Duodenal mucosa (tissue), 2 donors: ENCODE results near the gene PLCB1.

Experiments used
- H3K27ac ChIP-seq: one replicate; pipeline ENCODE4 v1.7.0; 2013; ENCODE audit warnings: low read depth, low read length
- H3K27me3 ChIP-seq, 2 donors: one replicate each; pipeline ENCODE4 v1.7.0; 2013; ENCODE audit warnings: low read length in 2 of 2, control low read depth in 1 of 2; ENCODE audit not compliant: insufficient read depth in 2 of 2, control insufficient read depth in 1 of 2
- H3K36me3 ChIP-seq, 2 donors: one replicate each; pipeline ENCODE4 v1.7.0; 2013; ENCODE audit warnings: low read length in 2 of 2, control low read depth in 1 of 2; ENCODE audit not compliant: insufficient read depth in 2 of 2, control insufficient read depth in 1 of 2
- H3K4me1 ChIP-seq, 2 donors: one replicate each; pipeline ENCODE4 v1.7.0; 2013; ENCODE audit warnings: low read length in 2 of 2, control low read depth in 1 of 2; ENCODE audit not compliant: insufficient read depth in 2 of 2, control insufficient read depth in 1 of 2
- H3K4me3 ChIP-seq, 2 donors: one replicate each; pipeline ENCODE4 v1.7.0; 2013; ENCODE audit warnings: low read length in 2 of 2, low read depth in 1 of 2
- H3K9ac ChIP-seq, 2 donors: one replicate each; pipeline ENCODE4 v1.7.0; 2013; ENCODE audit warnings: low read length in 2 of 2, low read depth in 1 of 2
- H3K9me3 ChIP-seq, 2 donors: one replicate each; pipeline ENCODE4 v1.7.0; 2013; ENCODE audit warnings: low read length in 2 of 2, control low read depth in 1 of 2; ENCODE audit not compliant: control insufficient read depth in 1 of 2

PLCB1 gene

DNA sequence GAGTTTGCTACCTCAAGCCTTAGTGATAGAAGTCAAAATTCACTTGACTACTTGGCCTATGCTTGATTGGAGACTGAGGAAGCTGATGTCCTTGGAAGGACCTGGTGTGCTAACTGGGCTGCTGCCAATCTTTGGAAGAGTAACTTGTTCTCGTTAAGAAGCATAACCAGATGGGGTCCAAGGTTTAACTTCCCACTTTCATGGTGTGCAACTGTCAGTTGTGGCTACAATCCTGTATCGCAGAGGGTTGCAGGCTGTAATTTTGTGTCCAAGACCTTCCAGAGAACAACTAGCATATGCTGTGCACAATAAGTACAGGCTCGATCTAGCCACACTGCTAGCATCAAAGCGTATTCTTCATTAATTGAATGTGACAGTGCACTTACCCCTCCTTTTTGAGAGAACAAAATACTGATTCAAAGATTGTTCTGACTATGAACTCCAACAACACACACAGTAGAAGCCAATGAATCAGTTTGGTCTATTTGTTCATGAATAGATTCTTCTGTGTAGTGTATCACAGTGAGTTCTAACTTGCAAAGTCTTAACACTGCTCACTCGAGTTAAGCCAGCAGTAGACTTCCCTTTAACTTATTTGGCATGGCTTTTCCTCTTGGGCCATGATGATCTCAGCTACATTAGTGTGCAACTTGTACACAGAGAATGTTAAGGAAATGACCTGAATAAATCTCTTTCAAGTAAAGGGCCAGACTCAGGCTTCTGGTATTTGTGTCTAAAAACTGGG, 15.8 kb upstream of the PLCB1 start:
- Histone ChIP-seq H3K27ac (no peak overlapping the region), H3K9me3 (no peaks in the 10 kb centered on the region), H3K36me3 (no peaks in the 10 kb centered on the region), H3K4me3 (no peak overlapping the region), H3K27me3 (no peaks in the 10 kb centered on the region), H3K9ac (no peak overlapping the region), H3K4me1 (no peaks in the 10 kb centered on the region)

DNA sequence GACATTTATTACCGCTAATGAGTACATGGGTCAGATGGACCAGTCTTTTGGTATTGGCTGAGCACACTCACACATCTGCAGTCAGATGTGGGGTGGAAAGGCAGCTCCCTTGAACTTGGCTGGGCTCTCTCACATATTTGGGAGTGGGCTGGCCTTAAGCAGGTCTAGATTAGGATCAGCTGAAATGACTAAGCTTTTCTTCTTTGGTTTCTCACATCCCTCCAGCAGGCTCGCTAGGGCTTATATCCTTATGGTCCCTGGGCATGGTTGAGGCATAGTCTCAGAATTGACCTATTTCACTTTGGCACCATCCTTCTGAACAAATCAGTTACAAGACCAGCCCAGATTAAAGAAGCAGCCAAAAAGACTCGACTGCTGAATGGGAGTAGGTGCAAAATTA, 14.4 kb upstream of the PLCB1 start:
- H3K27ac ChIP-seq, result no peak overlapping the region
- no peak overlapping the region for H3K4me3 ChIP-seq
- H3K9me3 ChIP-seq, result no peaks in the 10 kb centered on the region
- no peaks in the 10 kb centered on the region for H3K36me3 ChIP-seq
- H3K4me1 ChIP-seq, result no peaks in the 10 kb centered on the region
- H3K27me3 ChIP-seq, result no peaks in the 10 kb centered on the region
- no peak overlapping the region for H3K9ac ChIP-seq

DNA sequence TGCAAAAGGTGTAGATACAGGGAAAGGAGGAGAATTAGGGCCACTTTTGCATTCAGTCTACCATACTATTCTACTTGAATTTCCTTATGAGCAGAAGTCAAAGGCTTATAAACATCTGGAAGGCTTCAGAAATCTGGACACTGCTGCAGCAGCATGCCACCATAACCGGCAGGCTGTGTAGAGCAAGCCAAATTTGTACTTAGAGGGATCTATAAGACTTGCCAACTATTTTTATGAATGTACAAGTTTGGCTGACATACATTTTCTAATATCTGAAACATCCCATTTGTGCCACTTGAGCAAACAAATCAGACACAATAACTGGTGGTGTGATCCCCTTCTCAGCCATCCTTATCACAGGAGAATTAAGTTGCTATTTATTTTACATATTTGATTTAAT, 14.0 kb upstream of the PLCB1 start:
- H3K9me3 ChIP-seq, result no peaks in the 10 kb centered on the region
- H3K4me3 ChIP-seq, result no peak overlapping the region
- no peak overlapping the region for H3K9ac ChIP-seq
- H3K27me3 ChIP-seq, result no peaks in the 10 kb centered on the region
- no peak overlapping the region for H3K27ac ChIP-seq
- no peaks in the 10 kb centered on the region for H3K4me1 ChIP-seq
- H3K36me3 ChIP-seq, result no peaks in the 10 kb centered on the region

DNA sequence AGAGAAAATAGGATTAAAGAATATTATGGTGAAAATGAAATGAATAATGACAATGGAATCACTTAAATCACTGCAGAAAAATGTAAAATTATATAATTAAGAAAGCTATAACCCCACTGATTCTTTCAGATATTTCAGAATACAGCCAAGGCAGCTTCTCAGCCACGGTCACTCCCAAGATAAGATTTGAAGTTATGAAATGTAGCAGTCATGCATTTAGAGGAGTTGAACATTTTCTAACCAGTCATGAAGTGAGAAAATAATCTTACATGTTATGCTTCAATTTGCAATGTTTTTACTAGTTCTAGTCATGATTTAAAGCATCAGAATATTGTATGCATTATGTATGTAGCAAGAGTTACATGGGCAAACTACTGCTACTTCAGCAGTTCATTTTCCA, 13.3 kb upstream of the PLCB1 start:
- H3K9ac ChIP-seq, result no peak overlapping the region
- no peak overlapping the region for H3K27ac ChIP-seq
- H3K4me1 ChIP-seq, result no peaks in the 10 kb centered on the region
- no peaks in the 10 kb centered on the region for H3K9me3 ChIP-seq
- H3K4me3 ChIP-seq, result no peak overlapping the region
- H3K36me3 ChIP-seq, result no peaks in the 10 kb centered on the region
- no peaks in the 10 kb centered on the region for H3K27me3 ChIP-seq

DNA sequence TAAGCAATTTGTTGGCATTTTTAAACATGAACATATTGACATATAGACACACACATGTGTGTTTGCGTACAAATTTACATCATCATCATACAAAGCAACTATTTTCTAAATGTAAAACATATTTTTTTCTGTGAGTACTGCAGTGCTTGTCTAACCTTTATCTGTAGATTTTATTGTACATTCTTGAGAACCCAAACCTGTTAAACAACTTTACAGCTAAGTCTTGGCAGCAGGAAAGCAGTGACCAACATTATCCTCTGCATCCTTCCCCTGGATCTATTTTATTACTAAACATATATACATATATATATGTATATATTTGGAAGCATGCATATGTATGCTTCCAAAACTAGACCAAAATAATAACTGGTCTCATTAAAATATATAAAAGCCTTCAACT, 10.4 kb upstream of the PLCB1 start:
- H3K27me3 ChIP-seq, result no peaks in the 10 kb centered on the region
- H3K9ac ChIP-seq, result no peak overlapping the region
- no peaks in the 10 kb centered on the region for H3K9me3 ChIP-seq
- no peak overlapping the region for H3K4me3 ChIP-seq
- no peaks in the 10 kb centered on the region for H3K4me1 ChIP-seq
- H3K36me3 ChIP-seq, result no peaks in the 10 kb centered on the region
- no peak overlapping the region for H3K27ac ChIP-seq

DNA sequence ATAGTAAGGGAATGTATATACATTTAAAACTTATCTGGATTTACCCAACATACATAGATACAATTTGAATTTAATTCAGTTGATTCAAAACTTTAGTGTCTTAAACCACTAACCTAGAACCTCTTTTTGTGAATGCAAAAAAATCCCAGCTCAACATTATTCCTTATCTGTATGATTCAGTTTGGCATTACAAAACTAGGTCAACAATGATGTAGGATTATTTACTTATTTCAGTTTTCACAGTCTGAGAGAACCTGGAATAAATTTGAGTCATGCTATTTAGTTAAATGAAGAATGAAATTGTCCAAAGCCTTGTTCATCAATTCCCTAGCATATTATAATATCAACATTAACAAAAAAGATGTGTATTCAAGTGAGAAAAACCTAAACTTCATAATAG, 7.4 kb upstream of the PLCB1 start:
- Histone ChIP-seq H3K9me3 (no peaks in the 10 kb centered on the region), H3K4me3 (no peak overlapping the region), H3K4me1 (no peaks in the 10 kb centered on the region), H3K27me3 (no peaks in the 10 kb centered on the region), H3K27ac (no peak overlapping the region), H3K9ac (no peak overlapping the region), H3K36me3 (no peaks in the 10 kb centered on the region)

DNA sequence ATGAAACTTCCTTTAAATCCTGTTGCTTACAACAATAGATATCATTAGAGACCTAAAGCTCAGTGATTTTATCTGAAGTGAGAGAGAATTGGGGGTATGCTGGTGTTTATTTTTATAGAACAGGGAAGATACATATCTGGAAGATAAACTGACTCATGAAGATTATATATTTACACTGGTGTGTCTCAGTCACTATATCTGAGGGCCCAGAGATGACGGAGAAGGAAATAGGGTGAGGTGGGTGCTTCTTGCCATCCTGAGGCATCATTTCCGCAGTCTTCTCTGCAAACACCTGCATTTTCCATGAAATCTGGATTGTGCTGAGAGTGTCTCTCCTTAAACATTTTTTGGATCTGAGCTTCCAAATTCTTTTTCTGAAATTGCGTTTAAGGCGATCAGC, 5.9 kb upstream of the PLCB1 start:
- H3K27me3 ChIP-seq, result peaks cover 0 to 3% of the 10 kb centered on the region in 2 donors
- H3K9ac ChIP-seq, result no peak overlapping the region
- H3K4me1 ChIP-seq, result no peaks in the 10 kb centered on the region
- H3K9me3 ChIP-seq, result no peaks in the 10 kb centered on the region
- H3K36me3 ChIP-seq, result no peaks in the 10 kb centered on the region
- no peak overlapping the region for H3K4me3 ChIP-seq
- no peak overlapping the region for H3K27ac ChIP-seq

DNA sequence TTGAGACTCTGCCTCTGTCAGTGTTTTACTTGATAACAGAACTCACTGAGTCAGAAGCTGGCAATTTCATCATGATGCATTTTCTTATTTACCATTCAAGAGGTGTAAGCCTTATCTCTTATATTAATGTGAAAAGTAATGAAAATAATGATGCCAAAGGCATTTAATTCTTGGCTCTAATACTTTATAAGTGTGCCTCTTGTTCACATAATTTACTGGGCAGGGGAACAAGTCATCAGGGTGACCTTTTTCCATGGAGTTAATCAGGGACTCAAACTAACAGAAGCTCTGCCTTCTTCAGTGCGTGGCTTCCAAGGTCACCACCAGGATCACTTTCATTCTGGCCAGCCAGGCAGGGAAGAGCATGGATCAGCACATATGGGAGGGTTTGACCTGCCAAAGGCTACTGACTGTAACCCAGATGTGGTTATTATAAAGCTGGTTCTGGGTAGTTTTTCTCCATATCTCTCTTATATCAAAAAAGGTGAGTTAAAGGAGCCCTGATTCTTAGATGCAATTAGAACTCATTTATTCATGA, 5.2 kb upstream of the PLCB1 start:
- H3K9me3 ChIP-seq, result no peaks in the 10 kb centered on the region
- peaks cover 0 to 3% of the 10 kb centered on the region in 2 donors for H3K27me3 ChIP-seq

DNA sequence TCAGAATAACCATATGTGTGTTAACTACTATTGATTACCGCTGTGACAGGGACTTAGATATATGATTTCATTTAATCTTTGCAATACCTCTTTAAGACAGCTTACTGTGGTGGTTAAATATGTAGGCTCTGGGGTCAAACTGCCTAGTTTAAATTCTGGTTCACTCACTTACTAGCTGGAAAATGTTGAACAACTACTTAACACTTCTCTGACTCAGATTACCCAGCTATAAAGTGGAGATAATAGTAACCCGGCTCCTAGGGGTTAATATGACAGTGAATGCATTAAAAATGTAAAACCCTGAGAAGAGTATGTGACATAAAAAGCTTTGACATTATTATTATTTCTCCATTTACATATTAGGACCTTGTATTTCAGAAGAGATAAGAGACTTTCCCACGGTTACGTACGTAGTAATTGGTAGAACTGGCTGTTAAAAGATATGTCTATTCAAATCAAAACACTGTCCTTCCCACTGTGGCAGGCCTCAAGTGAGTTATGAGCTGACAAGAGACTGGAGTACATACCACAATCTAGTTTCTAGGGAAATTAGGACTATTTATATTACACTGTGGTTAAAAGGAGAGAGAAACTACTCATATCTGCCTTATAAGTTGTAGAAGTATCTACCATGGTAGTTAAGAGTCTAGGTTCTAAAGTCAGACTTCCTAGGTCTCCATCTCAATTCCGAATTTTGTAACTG, 4.4 kb upstream of the PLCB1 start:
- H3K4me3 ChIP-seq, result no peak overlapping the region
- peaks cover 0 to under 1% of the 10 kb centered on the region in 2 donors for H3K4me1 ChIP-seq
- peaks cover 0 to 3% of the 10 kb centered on the region in 2 donors for H3K27me3 ChIP-seq
- no peak overlapping the region for H3K9ac ChIP-seq
- no peaks in the 10 kb centered on the region for H3K9me3 ChIP-seq
- H3K36me3 ChIP-seq, result no peaks in the 10 kb centered on the region
- H3K27ac ChIP-seq, result no peak overlapping the region

More for the DNA sequence above, 5.2 kb upstream of the PLCB1 start:
- Histone ChIP-seq H3K4me3 (no peak overlapping the region), H3K36me3 (no peaks in the 10 kb centered on the region), H3K9ac (no peak overlapping the region), H3K27ac (no peak overlapping the region), H3K4me1 (no peaks in the 10 kb centered on the region)

DNA sequence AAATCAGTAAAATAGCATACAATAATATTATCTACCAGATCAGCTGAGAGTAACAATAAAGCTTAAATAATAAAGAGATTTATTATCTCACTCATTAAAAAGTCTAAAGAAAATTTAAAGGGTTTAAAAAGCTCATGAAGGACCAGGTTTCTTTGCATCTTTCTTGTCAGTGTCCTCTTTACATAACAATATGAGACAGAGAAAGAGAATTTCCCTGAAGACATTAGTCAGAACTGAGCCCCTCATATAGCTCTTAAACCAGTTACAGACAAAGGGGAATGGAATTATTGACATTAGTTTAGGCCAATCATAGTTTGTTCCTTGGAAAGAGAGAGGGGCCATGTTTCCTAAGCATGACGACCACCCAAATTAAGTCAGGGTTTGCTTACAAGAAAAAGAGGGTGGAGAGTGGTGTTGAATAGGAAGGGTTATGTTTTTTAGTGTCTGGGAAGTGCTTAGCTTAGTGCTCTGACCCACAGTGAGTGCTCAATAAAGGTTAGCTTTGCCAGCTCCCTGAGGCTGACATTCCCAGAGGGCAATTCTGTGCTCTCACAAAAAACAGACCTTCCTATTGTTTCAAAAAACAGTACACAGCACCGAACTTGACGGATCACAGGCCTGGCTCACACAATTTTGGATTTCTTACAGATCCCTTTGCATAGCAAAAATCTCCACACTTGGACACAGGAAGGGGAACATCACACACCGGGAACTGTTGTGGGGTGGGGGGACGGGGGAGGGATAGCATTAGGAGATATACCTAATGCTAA, 3.6 kb upstream of the PLCB1 start:
- H3K27me3 ChIP-seq, result peaks cover 3 to 6% of the 10 kb centered on the region in 2 donors
- H3K27ac ChIP-seq, result no peak overlapping the region
- H3K9me3 ChIP-seq, result no peaks in the 10 kb centered on the region
- no peak overlapping the region for H3K9ac ChIP-seq
- peaks cover 0 to 8% of the 10 kb centered on the region in 2 donors for H3K4me1 ChIP-seq
- H3K4me3 ChIP-seq, result no peak overlapping the region
- no peaks in the 10 kb centered on the region for H3K36me3 ChIP-seq
